ENCODE measurements around the gene PLEKHA1.

DNA sequence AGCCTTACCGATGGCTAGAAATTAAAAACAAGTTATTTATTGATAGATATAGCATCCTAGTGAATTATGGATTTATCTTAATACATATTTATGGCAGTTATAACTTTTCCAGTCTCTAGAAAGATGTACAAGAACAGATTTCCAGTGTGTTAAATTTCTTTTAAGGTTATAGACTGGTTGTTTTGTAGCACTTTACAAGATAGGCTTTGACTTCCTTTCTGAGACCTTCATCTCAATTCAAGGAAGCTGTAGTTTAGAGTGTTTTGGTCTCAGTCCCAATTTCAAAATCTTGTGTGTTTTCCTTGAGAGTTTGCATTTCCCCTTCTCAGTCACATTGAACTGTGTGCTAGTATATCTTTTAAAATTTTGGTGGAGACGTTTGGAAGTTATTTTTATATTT, 30.1 kb downstream of the PLEKHA1 start:
- TF ChIP-seq CTCF (IDR thresholded peaks at IDR 0.05) (no peak), POLR2A (IDR thresholded peaks at IDR 0.05) (no peak)

All from adrenal gland (tissue), 5 donors.